HepG2 (cell line): ENCODE measurements around the gene DHX36. TPM values are rescaled to one million over a fixed set of nuclear protein-coding genes. Genes with fewer than 3 reads are reported as not detected.

ENCODE experiments used
- ATAC-seq: fragments of 200-7000 bp; cut with Tn5 transposase; 3 replicates; pipeline ENCODE4 v1.9.1; 2020; ENCODE audit warnings: mild to moderate bottlenecking, moderate library complexity
- BruUV-seq: library from RNA; stranded (reverse); fragments of 400-500 nt; replicated peaks from 2 replicates; lab custom pipeline; 2021; lab: Mats Ljungman, UMichigan
- CTCF ChIA-PET: fragments of 300-600 bp; formaldehyde crosslinking; extraction: SDS; loops from one replicate; lab custom pipeline; 2021; ENCODE audit warnings: low total read pairs, inconsistent platforms, low intra/inter-chr PET ratio; lab: Yijun Ruan, JAX
- POLR2A ChIA-PET: fragments of 350-600 bp; sonication (Branson Sonifier 250); formaldehyde crosslinking; loops from one replicate; lab custom pipeline; 2020; ENCODE audit warnings: antibody characterized with exemption, inconsistent platforms; lab: Yijun Ruan, JAX
- DNase-seq: peaks from one replicate; pipeline ENCODE4 v3.0.0-alpha.2; 2015; ENCODE audit warnings: low spot score
- FAIRE-seq: peaks from 3 replicates; lab custom pipeline; 2011; peaks lifted over from hg19 to GRCh38; lab: Jason Lieb, UNC
- H2AFZ ChIP-seq: one replicate; pipeline ENCODE4 v1.6.1; 2011; ENCODE audit warnings: low read length, inconsistent platforms
- H3K27ac ChIP-seq: fragments of 300-600 bp; 3 replicates; pipeline ENCODE4 v1.8.0; 2011; ENCODE audit warnings: mixed run types, mild to moderate bottlenecking, mixed read lengths, low read length, inconsistent platforms; ENCODE audit not compliant: insufficient read depth; ENCODE audit errors: extremely low read length
- H3K27me3 ChIP-seq, 2 experiments: fragments of 200-600 bp in 1 of 2; 2 replicates in 1 of 2; 3 replicates in 1 of 2; pipeline versions ENCODE4 v1.6.0 to v1.8.0; 2011; ENCODE audit warnings: low read length in 2 of 2, mild to moderate bottlenecking in 2 of 2, moderate library complexity in 2 of 2, inconsistent platforms in 1 of 2; ENCODE audit not compliant: insufficient read depth in 2 of 2, control insufficient read depth in 1 of 2
- H3K36me3 ChIP-seq, 2 experiments: fragments of 200-600 bp in 1 of 2; replicated peaks in 1 of 2; 2 replicates in 1 of 2; 3 replicates in 1 of 2; pipeline versions ENCODE4 v1.5.1 to v1.8.0; 2011; ENCODE audit warnings: low read length in 2 of 2, inconsistent platforms in 1 of 2; ENCODE audit not compliant: insufficient read depth in 2 of 2, control insufficient read depth in 1 of 2
- H3K4me1 ChIP-seq: 2 replicates; pipeline ENCODE4 v1.5.1; 2012; ENCODE audit warnings: low read length, inconsistent platforms; ENCODE audit not compliant: insufficient read depth
- H3K4me2 ChIP-seq: 2 replicates; pipeline ENCODE4 v1.6.0; 2011; ENCODE audit warnings: low read depth, low read length, inconsistent platforms
- H3K4me3 ChIP-seq, 3 experiments: fragments of 200-600 bp in 1 of 3; sonication (generic), shearing (Covaris generic) in 1 of 3; replicated peaks in 1 of 3; 2 replicates each; pipeline ENCODE4 v1.5.1; 2011 to 2016; ENCODE audit warnings: low read length in 3 of 3, inconsistent platforms in 2 of 3, low read depth in 2 of 3, mild to moderate bottlenecking in 2 of 3, control low read depth in 1 of 3, mixed read lengths in 1 of 3; ENCODE audit not compliant: insufficient read depth in 1 of 3
- H3K79me2 ChIP-seq: one replicate; pipeline ENCODE4 v1.6.1; 2011; ENCODE audit warnings: low read length, inconsistent platforms; ENCODE audit not compliant: insufficient read depth
- H3K9ac ChIP-seq: 2 replicates; pipeline ENCODE4 v1.6.0; 2011; ENCODE audit warnings: mild to moderate bottlenecking, low read depth, low read length, inconsistent platforms; ENCODE audit not compliant: insufficient read depth
- H3K9me3 ChIP-seq: 2 replicates; pipeline ENCODE4 v1.5.1; 2012; ENCODE audit warnings: mild to moderate bottlenecking, low read length
- H4K20me1 ChIP-seq: 2 replicates; pipeline ENCODE4 v1.6.0; 2011; ENCODE audit warnings: inconsistent platforms, mild to moderate bottlenecking, low read length, moderate library complexity; ENCODE audit not compliant: insufficient read depth
- ATF6 ChIP-seq: sonication (generic); formaldehyde crosslinking; conservative IDR thresholded peaks from 2 replicates; pipeline ENCODE4 v1.4.0; 2020; ENCODE audit warnings: missing genetic modification reagents
- HMGXB3 ChIP-seq: sonication (generic); formaldehyde crosslinking; IDR thresholded peaks from 2 replicates; pipeline ENCODE4 v1.4.0; 2020; ENCODE audit warnings: missing genetic modification reagents, borderline replicate concordance
- MTA1 ChIP-seq: sonication (generic); formaldehyde crosslinking; IDR thresholded peaks from 2 replicates; pipeline ENCODE4 v1.4.0; 2020; ENCODE audit warnings: missing genetic modification reagents, mild to moderate bottlenecking, borderline replicate concordance
- MXD1 ChIP-seq: sonication (generic); formaldehyde crosslinking; IDR thresholded peaks from 2 replicates; pipeline ENCODE4 v1.4.0; 2020; ENCODE audit warnings: mild to moderate bottlenecking, missing genetic modification reagents
- ZHX2 ChIP-seq, 2 experiments: sonication (generic) in 1 of 2; formaldehyde crosslinking in 1 of 2; IDR thresholded peaks; 2 replicates each; pipeline versions ENCODE4 v1.6.1 to v1.9.0; 2014 to 2022; ENCODE audit warnings: antibody characterized with exemption in 1 of 2, borderline replicate concordance in 1 of 2, inconsistent platforms in 1 of 2, low read depth in 1 of 2, missing genetic modification reagents in 1 of 2
- ZNF333 ChIP-seq: sonication (generic); formaldehyde crosslinking; IDR thresholded peaks from 2 replicates; pipeline ENCODE4 v1.4.0; 2020; ENCODE audit warnings: mild to moderate bottlenecking, missing genetic modification reagents, borderline replicate concordance
- ZNF792 ChIP-seq: IDR thresholded peaks from 2 replicates; pipeline ENCODE4 v1.6.1; 2016
- WGBS: methylation state at CpG from one replicate; pipeline ENCODE4 v1.1.6; 2017; ENCODE audit warnings: low lambda C conversion rate; 5-methylcytosine and 5-hydroxymethylcytosine counted together
- in situ Hi-C: cut with HindIII; loops from 2 replicates; pipeline ENCODE4 v1.10.0; 2017; ENCODE audit warnings: low pct_unique_long_range_greater_than_20kb; ENCODE audit not compliant: extremely low pct_ligation_motif_present
- intact Hi-C: fragments of 100-400 bp; cut with micrococcal nuclease; formaldehyde crosslinking; loops from one replicate; pipeline ENCODE4 v1.10.0; 2022; ENCODE audit not compliant: unreplicated experiment
- polyA plus RNA-seq, 8 experiments: library from polyadenylated mRNA; depleted of rRNA in 3 of 8; stranded (reverse) in 7 of 8; unstranded in 1 of 8; fragments of >200 nt; fragmentation: Illumina TruSeq in 4 of 8; extraction: Trizol in 4 of 8; gene quantifications; 2 replicates each; pipeline versions ENCODE4 v1.2.1 to v1.2.3, GENCODE V29; 2011 to 2016; ENCODE audit warnings: low read depth in 4 of 8, missing spikeins in 1 of 8, mixed read lengths in 1 of 8; ENCODE audit not compliant: insufficient read depth in 1 of 8
- total RNA-seq, 5 experiments: library from RNA; depleted of rRNA; stranded (reverse); fragments of >200 nt; fragmentation: Illumina TruSeq; extraction: Trizol; gene quantifications; 2 replicates each; pipeline ENCODE4 v1.2.3, GENCODE V29; 2016; ENCODE audit warnings: low read depth in 1 of 5

DHX36 gene
- total and polyA plus RNA-seq, 2 of the 13 experiments (the other 11 are each of a cell fraction or from before 2014, with no cell fraction given), result 30.3 to 44.2 TPM

GRCh38 chr3:154251610-154252009, 72.7 kb downstream of the DHX36 start (continued):
- no peak for TF ChIP-seq ZHX2 (IDR thresholded peaks at IDR 0.05; ENCODE audit: low read depth)
- TF ChIP-seq ZHX2 (CRISPR knock-in tag; IDR thresholded peaks at IDR 0.05; ENCODE audit: borderline replicate concordance), result no peak
- no peak for TF ChIP-seq ATF6

GRCh38 chr3:154250291-154250690, 74.0 kb downstream of the DHX36 start:
- Histone ChIP-seq H3K36me3 (peaks cover 0 to 5% of the 10 kb centered on the region in 2 experiments; a peak in 2 of 5 replicates), H4K20me1 (no peaks in the 10 kb centered on the region), H3K4me3 (no peak overlapping the region), H3K27ac (no peak overlapping the region), H3K79me2 (no peaks in the 10 kb centered on the region), H2AFZ (no peak overlapping the region), H3K9ac (no peak overlapping the region), H3K4me2 (no peak overlapping the region), H3K27me3 (no peaks in the 10 kb centered on the region), H3K9me3 (no peaks in the 10 kb centered on the region), H3K4me1 (peaks cover 47% of the 10 kb centered on the region)
- WGBS, result 100% methylated on average over 4 of the region's 4 CpGs
- ChIA-PET CTCF (no interaction called here), POLR2A (no interaction called here)
- in situ Hi-C loops (loop anchor here (5.0 to 10.0 kb wide), 3 partner anchors 125 to 208 kb away; partner anchors contain the start of gene ARHGEF26), intact Hi-C loops (loop anchor here (5.0 to 10.0 kb wide), 2 partner anchors 125 to 228 kb away; partner anchors contain the start of gene ARHGEF26)
- ATAC-seq (no peak), DNase-seq (no peak), FAIRE-seq (no peak)
- TF ChIP-seq MXD1 (CRISPR knock-in tag), result no peak
- no peak for TF ChIP-seq MTA1 (CRISPR knock-in tag)
- TF ChIP-seq ZNF333 (CRISPR knock-in tag), result no peak
- TF ChIP-seq HMGXB3, result no peak
- TF ChIP-seq ZNF792 (CRISPR knock-in tag), result no peak
- BruUV-seq, result no TSS peak
